ENCODE results near the gene YDJC.

GRCh38 chr22:21661991-21662390, 32.2 kb upstream of the YDJC start:
- TF ChIP-seq EZH2phosphoT487 (IDR thresholded peaks at IDR 0.05; ENCODE audit: low read depth) = no peak
- no peak for TF ChIP-seq CTCF (IDR thresholded peaks at IDR 0.05; ENCODE audit: low read depth, low read length)

All from OCI-LY3 (cell line).